Progenitor cell of endocrine pancreas (in vitro differentiated cells): ENCODE data around the gene PTAR1. TPM values are rescaled to one million over a fixed set of nuclear protein-coding genes. Genes with fewer than 3 reads are reported as not detected.

Experiments
- DNase-seq: peaks from one replicate; pipeline ENCODE4 v3.0.0; 2021; ENCODE audit warnings: low spot score; ENCODE audit not compliant: unreplicated experiment
- H3K27ac Mint-ChIP-seq: 2 replicates; pipeline ENCODE4 v1.8.0; 2021; ENCODE audit warnings: mild to moderate bottlenecking, moderate library complexity, mixed read lengths
- H3K27me3 Mint-ChIP-seq: 2 replicates; pipeline ENCODE4 v1.8.0; 2021; ENCODE audit warnings: mixed read lengths
- H3K36me3 Mint-ChIP-seq: 2 replicates; pipeline ENCODE4 v1.8.0; 2022; ENCODE audit warnings: mixed read lengths; ENCODE audit not compliant: insufficient read depth
- H3K4me1 Mint-ChIP-seq: 2 replicates; pipeline ENCODE4 v1.8.0; 2021; ENCODE audit warnings: low read depth, mixed read lengths
- H3K4me3 Mint-ChIP-seq: 2 replicates; pipeline ENCODE4 v1.8.0; 2021; ENCODE audit warnings: low read depth, mild to moderate bottlenecking, moderate library complexity, mixed read lengths
- H3K9me3 Mint-ChIP-seq: 2 replicates; pipeline ENCODE4 v1.8.0; 2021; ENCODE audit warnings: low read depth, mixed read lengths
- total RNA-seq: library from RNA; stranded (reverse); gene quantifications from 2 replicates; pipeline ENCODE4 v1.2.1, GENCODE V29; 2021
- TF ChIP-seq, protein P1 (sequence below): fragments of 200-600 bp; sonication (generic); IDR thresholded peaks from one replicate; pipeline ENCODE4 v1.5.0; 2021; ENCODE audit warnings: antibody characterized with exemption, mild to moderate bottlenecking; ENCODE audit not compliant: unreplicated experiment

Gene PTAR1
- total RNA-seq, 1 donor from 2014 or later = 59.3 TPM

DNA sequence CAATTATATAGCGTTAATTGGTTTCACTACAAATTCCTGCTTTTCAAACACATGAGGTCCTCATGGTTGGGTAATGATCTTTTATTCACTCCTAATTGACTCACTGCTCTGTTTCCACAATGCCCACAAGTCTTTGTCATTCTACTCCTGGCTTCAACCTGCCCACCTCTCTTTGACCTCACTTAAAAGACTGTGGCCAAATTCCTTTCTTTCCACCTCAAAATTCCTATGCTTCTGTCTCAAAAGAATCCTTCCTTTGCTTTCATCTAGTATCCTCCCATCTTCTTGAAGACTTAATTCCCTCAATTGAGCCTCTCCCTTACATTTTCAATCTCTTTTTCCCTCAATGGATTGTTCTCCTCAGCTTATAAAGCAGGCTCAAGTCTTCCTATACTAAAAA is 92.5 kb downstream of the PTAR1 start:
- Mint-ChIP-seq H3K27ac (no peak overlapping the region), H3K4me3 (no peak overlapping the region), H3K36me3 (no peaks in the 10 kb centered on the region), H3K4me1 (peaks cover 6% of the 10 kb centered on the region), H3K9me3 (no peaks in the 10 kb centered on the region), H3K27me3 (peaks cover 8% of the 10 kb centered on the region)
- no peak for DNase-seq
- TF ChIP-seq, protein P1, sequence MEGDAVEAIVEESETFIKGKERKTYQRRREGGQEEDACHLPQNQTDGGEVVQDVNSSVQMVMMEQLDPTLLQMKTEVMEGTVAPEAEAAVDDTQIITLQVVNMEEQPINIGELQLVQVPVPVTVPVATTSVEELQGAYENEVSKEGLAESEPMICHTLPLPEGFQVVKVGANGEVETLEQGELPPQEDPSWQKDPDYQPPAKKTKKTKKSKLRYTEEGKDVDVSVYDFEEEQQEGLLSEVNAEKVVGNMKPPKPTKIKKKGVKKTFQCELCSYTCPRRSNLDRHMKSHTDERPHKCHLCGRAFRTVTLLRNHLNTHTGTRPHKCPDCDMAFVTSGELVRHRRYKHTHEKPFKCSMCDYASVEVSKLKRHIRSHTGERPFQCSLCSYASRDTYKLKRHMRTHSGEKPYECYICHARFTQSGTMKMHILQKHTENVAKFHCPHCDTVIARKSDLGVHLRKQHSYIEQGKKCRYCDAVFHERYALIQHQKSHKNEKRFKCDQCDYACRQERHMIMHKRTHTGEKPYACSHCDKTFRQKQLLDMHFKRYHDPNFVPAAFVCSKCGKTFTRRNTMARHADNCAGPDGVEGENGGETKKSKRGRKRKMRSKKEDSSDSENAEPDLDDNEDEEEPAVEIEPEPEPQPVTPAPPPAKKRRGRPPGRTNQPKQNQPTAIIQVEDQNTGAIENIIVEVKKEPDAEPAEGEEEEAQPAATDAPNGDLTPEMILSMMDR = no peak

DNA sequence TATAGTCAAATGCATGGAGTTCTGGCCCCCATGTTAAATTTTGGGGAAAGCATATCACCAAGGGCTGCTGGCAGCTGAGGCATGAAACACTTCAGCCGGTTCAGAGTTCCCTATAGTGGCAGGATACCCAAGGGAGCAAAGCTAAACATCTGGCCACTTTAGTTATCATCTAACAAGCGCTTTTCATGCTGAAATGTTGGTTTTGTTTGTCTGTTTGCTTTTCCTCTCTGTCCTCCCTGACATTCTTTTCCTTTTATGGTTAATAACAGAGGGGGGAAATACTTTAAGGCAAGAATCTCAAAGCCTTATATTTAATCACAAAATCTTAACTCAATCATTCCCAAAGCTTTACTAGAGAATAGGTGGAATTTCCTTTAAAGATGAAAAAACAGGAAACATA is 99.5 kb downstream of the PTAR1 start:
- Mint-ChIP-seq H3K27ac (no peak overlapping the region), H3K36me3 (no peaks in the 10 kb centered on the region), H3K27me3 (peaks cover 8% of the 10 kb centered on the region), H3K4me1 (peaks cover 4% of the 10 kb centered on the region), H3K9me3 (no peaks in the 10 kb centered on the region), H3K4me3 (no peak overlapping the region)
- no peak for DNase-seq
- TF ChIP-seq, protein P1 = no peak

Other genes starting within 250 kb of the PTAR1 start
- gene APBA1, start 87.6 kb downstream of the PTAR1 start, total RNA-seq = 1.8 and 1.9 TPM in 2 replicates
- 1.0 and 2.0 TPM in 2 replicates for gene CFAP95, start 60.8 kb upstream of the PTAR1 start, total RNA-seq